WTC11 (cell line): Measurements from ENCODE around the gene CPNE9. TPM values are rescaled to one million over a fixed set of nuclear protein-coding genes. Genes with fewer than 3 reads are reported as not detected.

Source experiments
- ATAC-seq: fragments of 200-7000 bp; cut with Tn5 transposase; 2 replicates; pipeline ENCODE4 v1.10.0; 2021; ENCODE audit warnings: mild to moderate bottlenecking, moderate library complexity
- CTCF ChIA-PET: fragments of 300-600 bp; sonication (Branson Sonifier 250); formaldehyde crosslinking; loops from one replicate; lab custom pipeline; 2021; ENCODE audit warnings: antibody characterized with exemption; lab: Charles Lee
- POLR2A ChIA-PET: fragments of 350-600 bp; sonication (Branson Sonifier 250); formaldehyde crosslinking; loops from one replicate; lab custom pipeline; 2021; ENCODE audit warnings: antibody characterized with exemption; lab: Charles Lee
- DNase-seq: peaks from one replicate; pipeline ENCODE4 v3.0.0; 2021; ENCODE audit warnings: low spot score
- H3K27ac Mint-ChIP-seq: 2 replicates; pipeline ENCODE4 v1.8.0; 2021; ENCODE audit warnings: mixed read lengths
- H3K27me3 Mint-ChIP-seq: 2 replicates; pipeline ENCODE4 v1.8.0; 2021; ENCODE audit warnings: low read depth, mild to moderate bottlenecking, moderate library complexity, mixed read lengths
- H3K36me3 Mint-ChIP-seq: 2 replicates; pipeline ENCODE4 v1.8.0; 2021; ENCODE audit warnings: mixed read lengths
- H3K4me1 Mint-ChIP-seq: 2 replicates; pipeline ENCODE4 v1.8.0; 2022; ENCODE audit warnings: mixed read lengths
- H3K4me3 Mint-ChIP-seq: 2 replicates; pipeline ENCODE4 v1.8.0; 2021; ENCODE audit warnings: mild to moderate bottlenecking, moderate library complexity, mixed read lengths
- H3K9me3 Mint-ChIP-seq: 2 replicates; pipeline ENCODE4 v1.8.0; 2021; ENCODE audit warnings: mixed read lengths
- AFF4 ChIP-seq: sonication (generic); formaldehyde crosslinking; IDR thresholded peaks from 2 replicates; pipeline ENCODE4 v1.8.1; 2023; ENCODE audit warnings: mild to moderate bottlenecking, missing genetic modification reagents, borderline replicate concordance
- CREM ChIP-seq: sonication (generic); formaldehyde crosslinking; IDR thresholded peaks from 2 replicates; pipeline ENCODE4 v1.8.1; 2022; ENCODE audit warnings: mild to moderate bottlenecking, missing genetic modification reagents, moderate library complexity
- FOXK1 ChIP-seq: sonication (generic); formaldehyde crosslinking; IDR thresholded peaks from 2 replicates; pipeline ENCODE4 v1.8.0; 2022; ENCODE audit warnings: mild to moderate bottlenecking, moderate library complexity, missing genetic modification reagents
- FOXP1 ChIP-seq: sonication (generic); formaldehyde crosslinking; IDR thresholded peaks from 2 replicates; pipeline ENCODE4 v1.8.0; 2022; ENCODE audit warnings: missing genetic modification reagents, mild to moderate bottlenecking, moderate library complexity, borderline replicate concordance
- JUN ChIP-seq: sonication (generic); formaldehyde crosslinking; IDR thresholded peaks from 2 replicates; pipeline ENCODE4 v1.8.0; 2023; ENCODE audit warnings: mild to moderate bottlenecking, missing genetic modification reagents
- MXD4 ChIP-seq: fragments of 250-450 bp; sonication (Bioruptor Pico); IDR thresholded peaks from 2 replicates; pipeline ENCODE4 v1.8.0; 2021; ENCODE audit warnings: mild to moderate bottlenecking, moderate library complexity, borderline replicate concordance
- PRDM15 ChIP-seq: sonication (generic); formaldehyde crosslinking; IDR thresholded peaks from 2 replicates; pipeline ENCODE4 v1.8.0; 2022; ENCODE audit warnings: missing genetic modification reagents
- PREB ChIP-seq: sonication (generic); formaldehyde crosslinking; IDR thresholded peaks from 2 replicates; pipeline ENCODE4 v1.8.1; 2022; ENCODE audit warnings: mild to moderate bottlenecking, missing genetic modification reagents, moderate library complexity, borderline replicate concordance
- PRRX2 ChIP-seq: fragments of 250-450 bp; sonication (Bioruptor Pico); IDR thresholded peaks from 2 replicates; pipeline ENCODE4 v1.8.0; 2021; ENCODE audit warnings: mild to moderate bottlenecking
- TCF7 ChIP-seq: sonication (generic); formaldehyde crosslinking; IDR thresholded peaks from 2 replicates; pipeline ENCODE4 v1.8.0; 2022; ENCODE audit warnings: mild to moderate bottlenecking, low read depth, missing genetic modification reagents, moderate library complexity
- USF2 ChIP-seq: sonication (generic); formaldehyde crosslinking; IDR thresholded peaks from 2 replicates; pipeline ENCODE4 v1.8.1; 2023; ENCODE audit warnings: mild to moderate bottlenecking, missing genetic modification reagents, moderate library complexity
- ZNF416 ChIP-seq: fragments of 250-450 bp; sonication (Bioruptor Pico); IDR thresholded peaks from 2 replicates; pipeline ENCODE4 v1.9.0; 2021; ENCODE audit warnings: mild to moderate bottlenecking, inconsistent platforms
- ZNF423 ChIP-seq: fragments of 250-450 bp; sonication (Bioruptor Pico); IDR thresholded peaks from 2 replicates; pipeline ENCODE4 v2.1.2; 2022; ENCODE audit warnings: mild to moderate bottlenecking, moderate library complexity
- ZNF671 ChIP-seq: fragments of 250-450 bp; sonication (Bioruptor Pico); IDR thresholded peaks from 2 replicates; pipeline ENCODE4 v1.8.0; 2021; ENCODE audit warnings: mild to moderate bottlenecking
- total RNA-seq: library from RNA; stranded (reverse); gene quantifications from 3 replicates; pipeline ENCODE4 v1.2.3, GENCODE V29; 2021
- TF ChIP-seq, protein P1 (sequence below): sonication (generic); formaldehyde crosslinking; IDR thresholded peaks from 2 replicates; pipeline ENCODE4 v1.8.0; 2023; ENCODE audit warnings: missing genetic modification reagents
- TF ChIP-seq, protein P2 (sequence below): sonication (generic); formaldehyde crosslinking; IDR thresholded peaks from 2 replicates; pipeline ENCODE4 v1.8.1; 2022; ENCODE audit warnings: missing genetic modification reagents, borderline replicate concordance
- TF ChIP-seq, protein P3 (sequence below): sonication (generic); formaldehyde crosslinking; IDR thresholded peaks from 2 replicates; pipeline ENCODE4 v1.8.0; 2023; ENCODE audit warnings: mild to moderate bottlenecking, missing genetic modification reagents
- TF ChIP-seq, protein P4 (sequence below): fragments of 250-450 bp; sonication (Bioruptor Pico); IDR thresholded peaks from 2 replicates; pipeline ENCODE4 v1.9.0; 2021; ENCODE audit warnings: mild to moderate bottlenecking
- TF ChIP-seq, protein P5 (sequence below): sonication (generic); formaldehyde crosslinking; conservative IDR thresholded peaks from 2 replicates; pipeline ENCODE4 v1.8.1; 2022; ENCODE audit warnings: mild to moderate bottlenecking, missing genetic modification reagents

CPNE9 gene
- total RNA-seq, 1 experiment from 2014 or later = 3.2 TPM

GRCh38 chr3:9745521-9745920 lies 41.9 kb downstream of the CPNE9 start:
- H3K36me3 Mint-ChIP-seq = peaks cover 63% of the 10 kb centered on the region

More at GRCh38 chr3:9745521-9745920, 41.9 kb downstream of the CPNE9 start:
- no peak for TF ChIP-seq CREM (CRISPR knock-in tag)
- TF ChIP-seq FOXK1 (CRISPR knock-in tag) = no peak
- TF ChIP-seq ZNF671 (CRISPR knock-in tag) = no peak
- no peak for TF ChIP-seq MXD4 (CRISPR knock-in tag)
- no peak for TF ChIP-seq TCF7 (CRISPR knock-in tag)
- TF ChIP-seq, protein P1, sequence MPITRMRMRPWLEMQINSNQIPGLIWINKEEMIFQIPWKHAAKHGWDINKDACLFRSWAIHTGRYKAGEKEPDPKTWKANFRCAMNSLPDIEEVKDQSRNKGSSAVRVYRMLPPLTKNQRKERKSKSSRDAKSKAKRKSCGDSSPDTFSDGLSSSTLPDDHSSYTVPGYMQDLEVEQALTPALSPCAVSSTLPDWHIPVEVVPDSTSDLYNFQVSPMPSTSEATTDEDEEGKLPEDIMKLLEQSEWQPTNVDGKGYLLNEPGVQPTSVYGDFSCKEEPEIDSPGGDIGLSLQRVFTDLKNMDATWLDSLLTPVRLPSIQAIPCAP (CRISPR knock-in tag) = no peak
- TF ChIP-seq USF2 (CRISPR knock-in tag) = no peak
- no peak for TF ChIP-seq PRDM15 (CRISPR knock-in tag)
- TF ChIP-seq, protein P2, sequence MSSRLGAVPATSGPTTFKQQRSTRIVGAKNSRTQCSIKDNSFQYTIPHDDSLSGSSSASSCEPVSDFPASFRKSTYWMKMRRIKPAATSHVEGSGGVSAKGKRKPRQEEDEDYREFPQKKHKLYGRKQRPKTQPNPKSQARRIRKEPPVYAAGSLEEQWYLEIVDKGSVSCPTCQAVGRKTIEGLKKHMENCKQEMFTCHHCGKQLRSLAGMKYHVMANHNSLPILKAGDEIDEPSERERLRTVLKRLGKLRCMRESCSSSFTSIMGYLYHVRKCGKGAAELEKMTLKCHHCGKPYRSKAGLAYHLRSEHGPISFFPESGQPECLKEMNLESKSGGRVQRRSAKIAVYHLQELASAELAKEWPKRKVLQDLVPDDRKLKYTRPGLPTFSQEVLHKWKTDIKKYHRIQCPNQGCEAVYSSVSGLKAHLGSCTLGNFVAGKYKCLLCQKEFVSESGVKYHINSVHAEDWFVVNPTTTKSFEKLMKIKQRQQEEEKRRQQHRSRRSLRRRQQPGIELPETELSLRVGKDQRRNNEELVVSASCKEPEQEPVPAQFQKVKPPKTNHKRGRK = no peak
- no peak for TF ChIP-seq PRRX2 (CRISPR knock-in tag)
- TF ChIP-seq, protein P3, sequence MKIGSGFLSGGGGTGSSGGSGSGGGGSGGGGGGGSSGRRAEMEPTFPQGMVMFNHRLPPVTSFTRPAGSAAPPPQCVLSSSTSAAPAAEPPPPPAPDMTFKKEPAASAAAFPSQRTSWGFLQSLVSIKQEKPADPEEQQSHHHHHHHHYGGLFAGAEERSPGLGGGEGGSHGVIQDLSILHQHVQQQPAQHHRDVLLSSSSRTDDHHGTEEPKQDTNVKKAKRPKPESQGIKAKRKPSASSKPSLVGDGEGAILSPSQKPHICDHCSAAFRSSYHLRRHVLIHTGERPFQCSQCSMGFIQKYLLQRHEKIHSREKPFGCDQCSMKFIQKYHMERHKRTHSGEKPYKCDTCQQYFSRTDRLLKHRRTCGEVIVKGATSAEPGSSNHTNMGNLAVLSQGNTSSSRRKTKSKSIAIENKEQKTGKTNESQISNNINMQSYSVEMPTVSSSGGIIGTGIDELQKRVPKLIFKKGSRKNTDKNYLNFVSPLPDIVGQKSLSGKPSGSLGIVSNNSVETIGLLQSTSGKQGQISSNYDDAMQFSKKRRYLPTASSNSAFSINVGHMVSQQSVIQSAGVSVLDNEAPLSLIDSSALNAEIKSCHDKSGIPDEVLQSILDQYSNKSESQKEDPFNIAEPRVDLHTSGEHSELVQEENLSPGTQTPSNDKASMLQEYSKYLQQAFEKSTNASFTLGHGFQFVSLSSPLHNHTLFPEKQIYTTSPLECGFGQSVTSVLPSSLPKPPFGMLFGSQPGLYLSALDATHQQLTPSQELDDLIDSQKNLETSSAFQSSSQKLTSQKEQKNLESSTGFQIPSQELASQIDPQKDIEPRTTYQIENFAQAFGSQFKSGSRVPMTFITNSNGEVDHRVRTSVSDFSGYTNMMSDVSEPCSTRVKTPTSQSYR (CRISPR knock-in tag) = no peak
- no peak for TF ChIP-seq FOXP1
- TF ChIP-seq ZNF416 = no peak
- TF ChIP-seq, protein P4, sequence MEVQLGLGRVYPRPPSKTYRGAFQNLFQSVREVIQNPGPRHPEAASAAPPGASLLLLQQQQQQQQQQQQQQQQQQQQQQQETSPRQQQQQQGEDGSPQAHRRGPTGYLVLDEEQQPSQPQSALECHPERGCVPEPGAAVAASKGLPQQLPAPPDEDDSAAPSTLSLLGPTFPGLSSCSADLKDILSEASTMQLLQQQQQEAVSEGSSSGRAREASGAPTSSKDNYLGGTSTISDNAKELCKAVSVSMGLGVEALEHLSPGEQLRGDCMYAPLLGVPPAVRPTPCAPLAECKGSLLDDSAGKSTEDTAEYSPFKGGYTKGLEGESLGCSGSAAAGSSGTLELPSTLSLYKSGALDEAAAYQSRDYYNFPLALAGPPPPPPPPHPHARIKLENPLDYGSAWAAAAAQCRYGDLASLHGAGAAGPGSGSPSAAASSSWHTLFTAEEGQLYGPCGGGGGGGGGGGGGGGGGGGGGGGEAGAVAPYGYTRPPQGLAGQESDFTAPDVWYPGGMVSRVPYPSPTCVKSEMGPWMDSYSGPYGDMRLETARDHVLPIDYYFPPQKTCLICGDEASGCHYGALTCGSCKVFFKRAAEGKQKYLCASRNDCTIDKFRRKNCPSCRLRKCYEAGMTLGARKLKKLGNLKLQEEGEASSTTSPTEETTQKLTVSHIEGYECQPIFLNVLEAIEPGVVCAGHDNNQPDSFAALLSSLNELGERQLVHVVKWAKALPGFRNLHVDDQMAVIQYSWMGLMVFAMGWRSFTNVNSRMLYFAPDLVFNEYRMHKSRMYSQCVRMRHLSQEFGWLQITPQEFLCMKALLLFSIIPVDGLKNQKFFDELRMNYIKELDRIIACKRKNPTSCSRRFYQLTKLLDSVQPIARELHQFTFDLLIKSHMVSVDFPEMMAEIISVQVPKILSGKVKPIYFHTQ (CRISPR knock-in tag) = no peak
- TF ChIP-seq AFF4 = no peak
- TF ChIP-seq PREB (CRISPR knock-in tag) = no peak
- no peak for TF ChIP-seq ZNF423 (CRISPR knock-in tag)
- TF ChIP-seq JUN (CRISPR knock-in tag) = no peak
- TF ChIP-seq, protein P5, sequence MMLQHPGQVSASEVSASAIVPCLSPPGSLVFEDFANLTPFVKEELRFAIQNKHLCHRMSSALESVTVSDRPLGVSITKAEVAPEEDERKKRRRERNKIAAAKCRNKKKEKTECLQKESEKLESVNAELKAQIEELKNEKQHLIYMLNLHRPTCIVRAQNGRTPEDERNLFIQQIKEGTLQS (CRISPR knock-in tag) = no peak
- TF ChIP-seq, all 79 proteins: peak for 0
- ChIA-PET POLR2A (no interaction called here), CTCF (no interaction called here)
- DNase-seq (no peak), ATAC-seq (no peak)
- no peaks in the 10 kb centered on the region for H3K27me3 Mint-ChIP-seq
- no peaks in the 10 kb centered on the region for H3K9me3 Mint-ChIP-seq
- H3K4me1 Mint-ChIP-seq = peaks cover 8% of the 10 kb centered on the region
- no peak overlapping the region for H3K27ac Mint-ChIP-seq
- H3K4me3 Mint-ChIP-seq = no peak overlapping the region
